ENCODE results near the gene MYMK. TPM values are rescaled to one million over a fixed set of nuclear protein-coding genes. Genes with fewer than 3 reads are reported as not detected.

MYMK gene
- total and polyA plus RNA-seq, 12 donors, result not detected

- Histone ChIP-seq H3K4me1 (peaks cover 10 to 30% (median 26%) of the 10 kb centered on the region in 9 donors), H3K27me3 (peaks cover 0 to 16% (median 0%) of the 10 kb centered on the region in 7 donors), H3K27ac (no peak overlapping the region), H3K36me3 (no peaks in the 10 kb centered on the region), H3K9me3 (no peaks in the 10 kb centered on the region), H3K4me3 (no peak overlapping the region)
- no peak for DNase-seq
- no peak for TF ChIP-seq CTCF (IDR thresholded peaks at IDR 0.05)
- intact Hi-C loops (cut with DNase I), result loop anchor here in 7 of 10 donors (5.0 to 10.0 kb wide), 6 partner anchors 81 to 464 kb away; partner anchors contain the start of genes MED22 (in 2 of the 7), RPL7A (in 2 of the 7) and SURF6 (in 1 of the 7)
- WGBS, 2 donors, result 93 to 95% methylated on average over 18 of the region's 18 CpGs
- no peak for ATAC-seq
These were observed 36.0 kb downstream of the MYMK start for GRCh38 chr9:133488686-133489252.

DNA sequence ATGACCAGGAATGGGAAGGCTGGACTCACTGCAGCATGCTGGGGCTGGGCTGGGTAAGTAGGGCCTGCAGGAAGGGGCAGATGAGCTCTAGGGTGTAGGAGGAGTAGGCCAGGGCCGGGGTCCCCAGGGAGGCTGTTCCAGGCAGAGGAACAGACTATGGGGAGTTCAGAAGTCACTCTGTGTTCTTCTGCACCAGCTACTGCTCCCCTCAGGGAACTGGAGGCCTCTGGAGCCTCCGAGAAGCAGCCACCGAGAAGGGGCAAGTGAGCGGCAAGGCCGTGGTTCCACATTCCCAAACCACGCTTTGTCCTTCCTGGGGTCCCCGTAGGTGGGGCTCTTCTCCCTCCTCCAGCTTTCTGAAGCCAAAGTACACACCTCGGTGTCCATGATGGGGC lies 37.4 kb downstream of the MYMK start:
- H3K27ac ChIP-seq, result peak overlapping the region in 3 of 10 donors; percentile 20 to 68 (median 31)
- 78 to 89% methylated on average over 8 of the region's 8 CpGs for WGBS, 2 donors
- DNase-seq, result no peak

DNA sequence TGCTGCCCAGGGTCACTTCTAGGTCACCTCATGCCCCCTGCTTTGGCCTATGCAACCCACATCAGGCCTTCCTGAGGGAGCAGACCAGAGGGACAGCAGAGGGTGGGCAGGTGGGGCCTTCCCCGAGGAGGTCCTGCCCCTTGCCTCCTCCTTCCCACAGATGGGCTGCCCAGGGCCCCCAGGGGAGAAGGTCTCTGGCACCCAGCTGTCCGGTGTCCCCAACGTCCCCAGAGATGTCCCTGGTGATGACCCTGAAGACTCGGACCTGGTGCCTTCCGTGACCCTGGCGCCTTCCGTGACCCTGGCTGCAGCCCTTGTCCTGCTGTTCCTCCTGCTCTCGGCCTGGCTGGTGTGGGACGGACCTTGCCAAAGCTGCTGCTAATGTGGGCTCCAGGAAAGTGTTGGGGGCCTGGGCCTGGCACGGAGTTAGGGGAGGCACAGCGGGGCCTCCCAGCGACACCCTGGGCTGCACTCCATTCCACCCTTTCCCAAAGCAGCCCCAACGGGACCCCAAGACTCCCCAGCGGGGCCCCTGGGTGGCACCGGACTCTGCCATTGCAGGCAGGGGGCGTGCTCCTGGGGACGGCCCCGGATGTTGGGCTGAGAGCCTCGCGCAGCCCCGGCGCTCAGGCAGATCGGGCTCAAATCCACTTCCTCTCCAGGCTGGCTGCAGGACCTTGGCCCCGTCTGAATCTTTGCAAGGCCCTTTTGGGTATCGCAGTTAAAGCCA lies 39.1 kb downstream of the MYMK start:
- DNase-seq, result no peak
- Histone ChIP-seq H3K36me3 (no peaks in the 10 kb centered on the region), H3K9me3 (no peaks in the 10 kb centered on the region), H3K27me3 (peaks cover 0 to 16% (median 0%) of the 10 kb centered on the region in 7 donors), H3K27ac (no peak overlapping the region), H3K4me1 (peaks cover 0 to 14% (median 5%) of the 10 kb centered on the region in 9 donors), H3K4me3 (no peak overlapping the region)
- peak in 5 of 8 donors; percentile 3 to 23 (median 8) for ATAC-seq
- TF ChIP-seq CTCF (IDR thresholded peaks at IDR 0.05), result no peak
- WGBS, 2 donors, result 62 to 66% methylated on average over 25 of the region's 25 CpGs
- intact Hi-C loops (cut with DNase I), result loop anchor here (1.0 to 10.0 kb wide), 13 partner anchors 78 to 461 kb away; partner anchors contain the start of genes MED22 (in 2 of the 10), RPL7A (in 2 of the 10), SURF1 (in 1 of the 10) and SURF2 (in 1 of the 10)

More for the DNA sequence above, 37.4 kb downstream of the MYMK start:
- intact Hi-C loops (cut with DNase I), result loop anchor here (2.0 to 10.0 kb wide), 10 partner anchors 80 to 463 kb away; partner anchors contain the start of genes MED22 (in 2 of the 10), RPL7A (in 2 of the 10) and SURF6 (in 1 of the 10)
- no peak for TF ChIP-seq CTCF (IDR thresholded peaks at IDR 0.05)
- no peaks in the 10 kb centered on the region for H3K36me3 ChIP-seq
- no peaks in the 10 kb centered on the region for H3K9me3 ChIP-seq
- H3K4me1 ChIP-seq, result peaks cover 5 to 22% (median 16%) of the 10 kb centered on the region in 9 donors
- ATAC-seq, result no peak
- peak overlapping the region in 1 of 10 donors; percentile 7 for H3K4me3 ChIP-seq
- peaks cover 0 to 16% (median 0%) of the 10 kb centered on the region in 7 donors for H3K27me3 ChIP-seq

DNA sequence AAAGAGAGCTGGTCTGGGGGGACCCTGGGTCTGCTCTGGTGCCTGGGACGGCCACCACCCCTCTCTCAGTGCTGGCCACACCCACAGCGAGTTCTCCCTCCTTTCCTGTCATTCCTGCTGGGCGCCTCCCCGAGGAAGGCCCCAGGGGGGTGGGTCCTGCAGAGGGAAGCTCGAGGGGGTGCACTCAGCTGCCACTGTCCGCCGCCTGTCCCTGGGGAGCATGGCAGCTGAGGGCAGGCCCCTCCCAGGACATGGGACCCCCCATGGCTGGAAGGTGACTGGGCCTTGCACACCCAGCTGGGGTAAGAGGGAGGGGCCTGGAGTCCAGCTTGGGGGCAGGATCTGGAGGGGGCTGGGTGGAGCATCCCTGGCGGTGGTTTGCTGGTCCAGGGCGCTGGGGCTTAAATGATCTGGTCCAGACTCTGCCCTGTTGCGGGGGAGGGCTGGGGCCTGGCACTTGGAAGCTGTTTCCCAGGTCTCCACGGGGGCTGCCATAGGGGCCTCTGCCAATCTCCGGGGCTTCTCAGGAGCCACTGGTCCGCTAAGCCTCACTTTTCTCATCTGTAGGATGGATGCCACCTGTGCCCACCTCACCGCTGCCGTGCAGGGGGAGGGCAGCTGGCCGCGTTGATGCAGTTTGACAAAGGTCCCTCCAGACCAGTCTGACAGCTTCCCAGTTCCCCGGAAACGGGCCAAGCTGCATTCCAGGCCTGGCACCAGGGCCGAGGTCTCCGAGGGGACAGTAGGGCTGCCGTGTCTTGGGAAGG lies 39.9 kb downstream of the MYMK start:
- no peak for TF ChIP-seq CTCF (IDR thresholded peaks at IDR 0.05)
- DNase-seq (no peak), ATAC-seq (no peak)
- H3K4me1 ChIP-seq, result peaks cover 0 to 16% (median 6%) of the 10 kb centered on the region in 9 donors
- WGBS, 2 donors, result 67 to 69% methylated on average over 22 of the region's 22 CpGs
- intact Hi-C loops (cut with DNase I), result loop anchor here in 8 of 10 donors (2.0 to 10.0 kb wide), 8 partner anchors 73 to 460 kb away; partner anchors contain the start of genes MED22 (in 2 of the 8), RPL7A (in 2 of the 8) and SURF6 (in 1 of the 8)
- no peaks in the 10 kb centered on the region for H3K9me3 ChIP-seq
- no peak overlapping the region for H3K4me3 ChIP-seq
- H3K27me3 ChIP-seq, result peaks cover 0 to 16% (median 0%) of the 10 kb centered on the region in 7 donors
- H3K36me3 ChIP-seq, result no peaks in the 10 kb centered on the region
- no peak overlapping the region for H3K27ac ChIP-seq

Data from heart right ventricle (tissue), 16 donors.